Stimulated activated CD8-positive, alpha-beta memory T cell treated with anti-CD3 and anti-CD28 coated beads, Interleukin-12 subunit alpha, Interleukin-12 subunit beta, amount 100 ng/mL, for 24 hours (primary cell): Measurements from ENCODE around the gene NMU.
"Not testable (repeated sequence)": the region's sequence is repeated elsewhere in the genome, so short reads cannot be mapped to it uniquely, and the experiment has no call there.

Experiments used
- DNase-seq: peaks from one replicate; pipeline ENCODE4 v3.0.0-alpha.2; 2020; ENCODE audit errors: extremely low read depth

NMU gene

DNA sequence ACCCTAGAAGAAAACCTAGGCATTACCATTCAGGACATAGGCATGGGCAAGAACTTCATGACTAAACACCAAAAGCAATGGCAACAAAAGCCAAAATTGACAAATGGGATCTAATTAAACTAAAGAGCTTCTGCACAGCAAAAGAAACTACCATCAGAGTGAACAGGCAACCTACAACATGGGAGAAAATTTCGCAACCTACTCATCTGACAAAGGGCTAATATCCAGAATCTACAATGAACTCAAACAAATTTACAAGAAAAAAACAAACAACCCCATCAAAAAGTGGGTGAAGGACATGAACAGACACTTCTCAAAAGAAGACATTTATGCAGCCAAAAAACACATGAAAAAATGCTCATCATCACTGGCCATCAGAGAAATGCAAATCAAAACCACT lies 12.0 kb downstream of the NMU start:
- not testable (repeated sequence) for DNase-seq

DNA sequence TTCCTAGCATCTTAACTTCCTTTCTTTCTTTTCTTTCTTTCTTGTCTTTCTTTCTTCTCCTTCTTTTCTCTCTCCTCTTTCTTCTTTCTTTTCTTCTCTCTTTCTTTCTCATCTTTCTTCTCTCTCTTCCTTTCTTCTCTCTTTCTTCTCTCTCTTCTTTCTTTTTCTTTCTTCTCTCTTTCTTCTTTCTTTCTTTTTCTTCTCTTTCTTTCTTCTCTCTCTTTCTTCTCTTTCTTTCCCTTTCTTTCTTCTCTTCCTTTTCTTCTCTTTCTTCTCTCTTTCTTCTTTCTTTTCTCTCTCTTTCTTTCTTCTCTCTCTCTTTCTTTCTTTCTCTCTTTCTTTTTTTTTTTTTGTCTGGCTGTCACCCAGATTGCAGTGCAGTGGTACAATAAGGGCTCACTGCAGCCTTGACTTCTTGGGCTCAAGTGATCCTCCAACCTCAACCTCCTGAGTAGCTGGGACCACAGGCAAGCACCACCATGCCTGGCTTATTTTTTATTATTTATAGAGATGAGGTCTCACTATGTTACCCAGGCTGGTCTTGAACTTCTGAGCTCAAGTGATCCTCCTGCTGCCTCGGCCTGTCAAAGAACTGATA lies 17.5 kb downstream of the NMU start:
- no peak for DNase-seq

DNA sequence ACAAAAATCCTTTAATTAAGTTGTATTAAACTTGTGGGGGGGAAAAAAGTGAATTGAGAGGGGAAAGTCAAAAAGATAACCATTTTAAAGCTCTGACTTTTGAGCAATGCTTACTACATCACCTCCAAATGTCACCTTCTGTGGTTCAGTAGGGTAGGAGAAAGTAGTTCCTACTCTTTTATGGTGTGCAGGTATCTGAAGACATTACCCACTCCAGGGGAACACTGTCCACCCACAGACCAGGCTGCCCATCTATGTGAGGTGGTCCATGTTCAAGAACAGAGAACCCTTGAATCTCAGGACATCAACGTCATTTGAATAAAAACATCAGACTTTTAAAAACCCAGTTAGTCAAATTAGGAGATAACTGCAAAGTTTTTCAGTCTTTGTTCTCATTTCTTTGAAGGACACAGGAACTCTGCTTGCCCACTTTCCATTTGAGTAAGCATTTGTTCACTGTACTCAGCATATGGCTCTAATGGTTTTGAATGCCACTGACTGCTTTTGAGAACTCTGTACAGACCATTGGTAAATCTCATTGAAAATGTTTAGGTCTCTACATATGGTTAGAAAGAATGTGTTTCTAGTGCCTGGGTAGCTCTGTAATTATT lies 18.4 kb downstream of the NMU start:
- no peak for DNase-seq

DNA sequence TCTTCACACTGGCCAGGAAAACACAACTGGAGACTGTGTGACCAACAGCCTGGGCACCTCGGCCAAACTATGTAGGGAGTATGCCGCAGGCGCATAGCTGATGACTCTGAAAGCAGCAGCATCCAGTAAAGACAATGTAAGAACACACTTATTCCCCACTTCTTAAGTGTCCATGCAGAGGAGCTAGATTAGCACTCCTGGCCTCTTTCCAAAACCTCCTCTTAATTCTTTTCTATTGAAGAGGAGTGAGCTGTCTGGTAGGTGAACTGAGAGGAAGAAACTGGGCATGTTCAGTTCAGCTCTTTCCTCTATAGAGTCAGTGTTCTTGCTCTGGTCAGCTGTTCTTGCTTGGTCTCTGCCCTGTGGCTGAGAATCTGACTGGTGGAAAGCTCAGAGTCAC lies 21.1 kb downstream of the NMU start:
- no peak for DNase-seq

DNA sequence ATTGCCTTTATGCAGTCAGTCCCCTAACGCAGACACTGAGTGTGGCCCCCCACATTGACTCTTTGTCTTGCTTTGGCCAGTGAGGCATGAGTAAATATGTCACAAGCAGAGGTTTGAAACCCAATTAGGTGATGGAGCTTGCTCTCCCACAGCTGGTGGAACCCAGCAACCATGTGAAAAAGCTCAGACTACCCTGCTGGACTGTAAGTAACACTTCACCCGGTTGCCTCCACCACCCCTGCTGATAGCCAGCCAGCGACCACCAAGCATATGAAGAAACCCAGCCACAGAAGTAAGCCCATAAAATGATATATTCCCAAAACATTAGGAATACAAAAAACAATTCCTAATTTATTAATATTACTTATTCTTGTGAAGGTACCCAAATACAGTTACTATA lies 22.5 kb downstream of the NMU start:
- no peak for DNase-seq

DNA sequence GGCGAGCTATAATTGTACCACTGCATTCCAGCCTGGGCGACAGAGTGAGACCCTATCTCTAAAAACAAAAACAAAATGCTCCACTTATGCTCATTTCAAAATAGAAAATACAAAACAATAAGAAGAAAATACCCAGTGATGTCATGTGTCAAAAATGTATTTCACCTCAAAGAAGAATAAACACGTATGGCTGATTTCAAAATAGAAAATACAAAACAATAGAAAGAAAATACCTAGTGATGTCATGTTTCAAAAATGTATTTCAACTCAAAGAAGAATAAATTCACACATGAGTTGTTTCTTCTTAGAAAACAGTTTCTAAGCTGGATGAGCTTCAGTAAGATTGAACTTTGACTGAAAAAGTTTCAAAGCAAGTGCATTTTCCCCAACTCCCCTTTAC lies 23.8 kb downstream of the NMU start:
- DNase-seq = no peak

DNA sequence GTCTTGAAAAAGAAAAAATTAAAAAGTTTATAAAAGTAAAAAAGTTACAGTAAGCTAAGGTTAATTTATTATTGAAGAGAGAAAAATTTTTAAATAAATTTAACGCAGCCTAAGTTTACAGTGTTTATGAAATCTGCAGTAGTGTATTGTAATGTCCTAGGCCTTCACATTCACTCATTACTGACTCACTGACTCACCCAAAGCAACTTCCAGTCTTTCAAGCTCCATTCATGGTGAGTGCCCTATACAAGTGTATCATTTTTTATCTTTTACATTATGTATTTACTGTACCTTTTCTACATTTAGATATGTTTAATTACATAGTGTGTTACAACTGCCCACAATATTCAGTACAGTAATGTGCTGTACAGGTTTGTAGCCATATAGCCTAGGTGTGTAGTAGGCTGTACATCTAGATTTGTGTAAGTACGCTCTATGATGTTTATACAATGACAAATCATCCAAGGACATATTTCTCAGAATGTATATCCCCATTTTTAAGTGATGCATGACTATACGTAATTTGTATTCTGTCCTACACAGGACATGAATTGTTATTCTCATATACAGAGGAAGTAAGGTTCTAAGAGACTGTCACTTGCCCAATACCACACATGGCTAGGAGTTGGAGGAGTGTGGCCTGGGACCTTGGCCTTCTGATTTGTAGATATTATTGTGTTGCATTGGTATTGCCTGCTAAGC lies 24.6 kb downstream of the NMU start:
- no peak for DNase-seq

DNA sequence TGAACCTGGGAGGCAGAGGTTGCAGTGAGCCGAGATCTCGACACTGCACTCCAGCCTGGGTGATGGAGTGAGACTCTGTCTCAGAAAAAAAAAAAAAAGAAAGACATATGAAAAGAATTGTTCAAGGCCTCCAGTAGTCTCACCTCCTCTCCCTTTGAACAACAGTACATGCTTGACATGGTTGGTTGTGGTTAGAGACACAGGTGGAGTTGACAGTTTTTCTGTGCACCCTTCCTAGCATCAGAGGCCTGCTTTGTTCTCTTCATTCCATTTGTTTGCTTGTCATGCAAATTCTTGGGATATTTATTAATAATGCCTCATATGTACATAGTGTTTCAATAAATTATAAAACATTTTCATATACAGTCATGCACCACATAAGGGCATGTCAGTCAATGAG lies 25.7 kb downstream of the NMU start:
- DNase-seq = no peak

DNA sequence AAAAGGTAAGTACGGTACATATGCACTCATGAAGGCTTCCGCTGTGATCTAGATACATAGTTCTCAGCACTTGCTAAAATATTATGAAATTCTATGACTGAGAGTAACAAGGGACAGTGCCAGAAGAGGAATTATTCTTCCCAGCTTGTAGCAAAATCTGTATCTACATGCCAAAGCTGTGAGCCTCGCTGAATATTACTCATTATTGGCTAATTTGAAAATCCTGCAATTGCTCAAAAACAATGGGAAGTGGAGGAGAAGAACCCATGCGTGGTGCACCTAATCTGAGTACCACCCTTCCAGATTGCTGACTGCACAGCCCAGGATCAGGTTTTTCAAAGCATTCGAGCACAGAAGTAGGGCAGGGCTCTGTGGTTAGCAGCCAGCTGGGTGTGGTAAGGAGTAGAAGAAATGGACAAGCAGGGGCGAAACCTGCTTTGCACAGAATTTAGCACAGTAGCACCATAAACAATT lies 26.7 kb downstream of the NMU start:
- no peak for DNase-seq

DNA sequence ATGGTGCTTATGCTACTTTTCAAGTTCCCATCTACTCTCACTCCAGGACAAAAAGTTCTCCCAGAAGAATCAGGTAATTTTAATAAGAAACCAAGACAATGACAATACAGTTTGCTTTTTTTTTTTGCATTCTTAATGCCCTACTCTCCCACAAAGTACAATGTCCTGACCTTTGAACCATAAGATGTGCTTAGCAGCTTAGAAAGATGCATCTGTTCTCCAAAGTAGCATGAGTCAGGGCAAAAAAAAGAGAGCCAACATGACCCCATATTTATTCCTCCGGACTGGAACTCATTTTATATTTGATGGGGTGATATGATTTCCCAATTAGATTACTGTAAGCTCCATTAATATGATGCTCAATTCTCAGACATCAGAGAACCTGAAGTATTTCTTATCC lies 27.5 kb downstream of the NMU start:
- no peak for DNase-seq

DNA sequence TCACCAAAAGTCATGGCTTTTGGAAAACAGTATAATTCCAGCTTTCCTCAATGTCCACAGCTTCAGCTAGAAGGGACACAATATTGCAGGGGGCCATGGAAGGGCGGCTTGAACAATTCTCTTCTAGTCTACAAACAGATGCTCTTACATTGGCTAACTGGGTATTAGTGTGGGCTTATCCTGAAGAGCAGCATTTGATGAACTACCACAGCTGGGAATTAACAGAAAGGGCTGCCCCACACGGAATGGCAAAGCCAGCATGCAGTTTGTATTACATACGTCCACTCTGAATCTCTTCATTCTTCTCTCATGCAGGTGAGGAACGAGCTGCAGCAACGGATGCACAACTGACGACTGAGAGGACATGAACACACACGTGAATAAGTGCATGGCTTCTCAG lies 31.1 kb downstream of the NMU start:
- DNase-seq = no peak

DNA sequence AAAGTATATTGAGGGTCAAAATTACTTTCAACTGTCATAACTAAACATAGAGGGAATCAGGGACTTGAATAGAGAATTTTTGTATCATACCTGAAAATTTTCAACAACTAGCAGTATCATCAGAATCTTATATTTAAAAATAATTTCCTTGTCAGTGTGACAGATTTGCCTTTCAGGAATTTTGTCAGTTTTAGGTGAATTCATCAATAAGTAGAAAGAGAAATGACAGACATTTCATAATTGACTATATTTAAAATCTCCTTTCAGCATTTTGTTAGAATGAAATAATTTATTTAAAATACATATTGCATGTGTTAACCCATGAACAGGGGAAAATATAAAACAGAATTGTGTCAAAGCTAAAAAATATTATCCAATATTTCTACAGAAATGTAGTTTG lies 35.5 kb downstream of the NMU start:
- DNase-seq = no peak

DNA sequence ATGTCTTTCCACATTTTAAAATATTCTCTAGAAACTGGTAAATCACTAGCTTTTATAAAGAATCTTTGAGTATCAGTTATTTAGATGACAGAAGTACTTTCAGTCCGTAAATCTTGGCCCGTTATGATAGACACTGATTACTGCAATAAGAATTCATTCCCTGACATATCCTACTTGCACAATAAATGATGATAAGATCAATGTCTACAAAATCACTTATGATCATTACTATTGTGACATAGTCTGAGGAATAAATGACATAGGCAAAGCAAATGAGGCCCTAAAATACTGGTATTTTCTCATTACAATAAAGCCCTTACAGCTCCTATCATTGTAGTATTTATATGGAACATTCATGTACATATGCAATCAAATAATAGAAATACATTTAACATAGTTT lies 37.5 kb downstream of the NMU start:
- no peak for DNase-seq

DNA sequence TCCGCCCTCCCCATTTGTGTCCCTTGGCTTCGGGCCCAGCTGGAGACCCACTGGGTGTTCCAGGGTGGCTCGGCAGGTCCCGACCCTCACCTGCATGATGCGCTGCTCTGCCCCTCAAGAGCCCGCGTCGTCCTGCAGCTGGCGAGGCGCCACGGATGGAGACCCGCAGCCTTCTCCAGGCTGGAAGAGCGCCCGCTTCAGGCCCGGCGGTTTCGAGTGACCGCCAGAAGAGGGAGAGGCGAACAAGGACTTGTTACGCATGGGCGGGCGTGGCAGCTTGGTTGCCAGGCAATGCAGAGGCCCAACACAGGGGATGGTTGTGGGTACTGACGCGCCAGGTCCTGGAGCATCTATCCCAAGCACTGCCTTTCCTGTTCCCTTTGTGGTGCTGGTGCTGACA lies 44.1 kb downstream of the NMU start, which contains the start of gene PDCL2:
TSS of gene PDCL2 (minus strand) at position 232 of the 400 bp plus-strand sequence. CDS start at position 96, 136 bp downstream.
- DNase-seq = no peak

DNA sequence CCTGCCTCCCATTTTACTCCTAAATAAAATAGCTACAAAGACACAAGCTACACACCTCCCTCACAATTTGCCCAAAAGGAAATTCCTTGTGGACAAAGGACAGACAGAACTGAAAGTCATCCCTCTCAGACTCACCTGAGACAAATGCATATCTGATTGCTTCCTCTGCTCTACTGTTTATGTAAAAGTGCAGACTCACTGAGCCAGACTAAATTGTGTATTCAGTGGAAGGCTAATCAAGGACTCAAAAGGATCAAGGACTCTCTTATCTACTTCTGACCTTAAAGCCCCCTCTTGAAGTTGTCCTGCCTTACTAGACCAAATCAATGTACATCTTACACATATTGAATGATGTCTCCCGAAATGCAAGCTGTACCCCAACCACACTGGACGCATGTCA lies 47.9 kb downstream of the NMU start:
- DNase-seq = no peak

DNA sequence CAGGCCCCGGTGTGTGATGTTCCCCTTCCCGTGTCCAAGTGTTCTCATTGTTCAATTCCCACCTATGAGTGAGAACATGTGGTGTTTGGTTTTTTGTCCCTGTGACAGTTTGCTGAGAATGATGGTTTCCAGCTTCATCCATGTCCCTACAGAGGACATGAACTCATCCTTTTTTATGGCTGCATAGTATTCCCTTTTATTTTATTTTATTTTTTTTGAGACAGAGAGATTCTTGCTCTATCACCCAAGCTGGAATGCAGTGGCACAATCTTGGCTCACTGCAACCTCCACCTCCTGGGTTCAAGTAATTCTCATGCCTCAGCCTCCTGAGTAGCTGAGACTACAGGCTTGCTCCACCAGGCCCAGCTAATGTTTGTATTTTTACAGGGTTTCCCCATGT lies 53.3 kb downstream of the NMU start:
- not testable (repeated sequence) for DNase-seq

DNA sequence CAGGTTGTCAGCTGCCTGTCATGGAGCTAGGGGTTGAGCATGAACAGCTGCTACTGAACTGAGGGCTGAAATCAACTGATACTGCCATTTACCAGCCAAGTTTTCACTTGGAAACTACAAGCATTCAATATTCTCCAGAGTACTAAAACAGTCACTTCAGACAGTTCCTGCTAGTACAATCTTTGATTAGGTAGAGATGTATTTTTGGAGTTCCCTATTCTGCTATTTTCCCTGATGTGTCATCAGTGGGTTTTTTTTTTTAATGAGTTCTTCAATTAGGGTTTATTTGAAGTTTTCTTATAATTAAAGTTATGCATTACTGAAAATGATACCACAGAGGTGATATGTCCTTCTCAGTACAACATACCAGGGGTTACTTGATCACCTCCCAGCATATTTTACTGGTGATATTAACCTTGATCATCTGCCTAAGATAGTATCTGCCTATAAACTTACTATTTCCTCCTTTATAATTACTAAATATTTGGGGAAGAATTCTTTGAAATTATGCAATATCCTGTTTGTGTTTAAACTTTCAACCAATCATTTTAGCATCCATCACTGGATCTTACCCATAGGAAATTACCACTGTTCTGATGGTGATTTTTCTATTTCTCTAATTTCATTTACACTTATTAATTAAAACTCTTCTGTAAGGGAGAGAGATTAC lies 57.6 kb downstream of the NMU start:
- no peak for DNase-seq

DNA sequence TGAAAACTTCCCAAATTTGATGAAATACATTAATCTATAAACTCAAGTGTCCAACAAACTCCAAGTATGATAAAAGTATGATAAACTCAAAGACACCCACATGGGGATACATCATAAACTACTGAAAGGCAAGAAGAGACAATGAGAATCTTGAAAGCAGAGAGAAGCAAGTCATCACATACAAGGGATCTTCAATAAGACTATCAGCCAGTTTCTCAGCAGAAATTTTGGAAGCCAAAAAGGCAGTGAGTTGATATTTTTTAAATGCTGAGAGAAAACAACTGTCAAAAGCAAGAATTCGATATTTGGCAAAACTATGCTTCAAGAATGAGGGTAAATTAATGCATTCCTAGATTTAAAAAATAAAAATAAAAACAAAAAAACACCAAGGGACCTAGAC lies 60.6 kb downstream of the NMU start:
- DNase-seq = no peak

DNA sequence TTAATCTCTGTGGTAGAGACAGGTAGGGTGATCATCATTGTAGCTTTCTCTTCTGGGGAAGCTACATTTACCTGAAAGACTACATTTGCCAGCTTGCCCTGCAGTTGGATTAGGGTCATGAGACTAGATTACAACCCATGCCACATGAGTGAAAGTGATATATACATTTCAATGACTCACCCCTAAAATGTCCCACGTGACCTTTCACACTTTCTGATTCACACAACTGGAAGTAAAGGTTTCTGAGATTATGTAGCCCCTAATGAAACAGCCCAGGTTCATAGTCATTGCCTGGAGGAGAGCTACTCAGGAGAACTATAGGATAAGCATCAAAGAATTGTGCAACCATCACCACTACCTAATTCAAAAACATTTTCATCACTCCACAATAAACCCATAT lies 61.8 kb downstream of the NMU start:
- DNase-seq = no peak

DNA sequence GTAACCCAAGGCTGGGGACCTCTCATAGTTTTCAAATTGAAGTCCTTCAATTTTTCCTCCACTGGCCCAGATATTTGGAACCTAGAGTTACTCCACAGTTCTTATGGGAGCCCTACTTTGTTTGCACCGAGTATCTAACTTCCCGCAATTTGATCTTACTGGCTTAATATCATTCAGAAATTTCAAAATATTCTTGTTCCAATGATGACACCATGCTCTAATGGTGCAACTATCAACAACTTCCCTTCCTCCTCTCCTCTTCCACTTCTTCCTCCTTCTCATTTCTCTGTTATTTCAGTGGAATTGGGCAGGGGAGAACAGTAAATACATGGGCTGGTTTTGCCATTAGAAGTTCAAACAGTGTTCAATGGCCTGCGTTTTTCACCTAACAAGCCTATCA lies 64.3 kb downstream of the NMU start:
- no peak for DNase-seq

DNA sequence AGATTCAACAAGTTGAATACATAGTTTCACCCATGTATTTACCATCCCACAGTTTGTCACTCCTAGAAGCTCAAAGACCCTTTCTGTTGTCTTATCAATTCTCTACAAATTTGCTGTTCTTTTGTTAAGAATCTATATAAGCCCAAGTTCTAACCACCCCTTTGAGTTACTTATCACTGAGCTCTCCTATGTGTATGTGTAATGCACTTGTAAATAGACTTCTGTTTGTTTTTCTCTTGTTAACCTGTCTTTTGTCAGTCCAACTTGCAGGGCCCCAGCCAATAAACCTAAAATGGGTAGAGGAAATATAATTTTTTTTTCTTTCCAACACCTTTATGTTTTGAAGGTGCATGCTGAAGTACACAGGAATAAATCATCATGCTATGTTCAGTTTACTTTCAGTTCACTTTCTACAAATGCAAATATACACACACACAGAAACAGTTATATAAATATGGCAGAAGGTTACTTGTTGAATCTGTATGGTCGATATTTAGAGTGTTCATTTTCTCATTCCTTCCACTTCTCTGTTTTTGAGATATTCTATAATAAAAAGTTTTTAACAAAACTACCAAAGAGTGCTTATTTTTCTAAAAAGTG lies 67.1 kb downstream of the NMU start:
- DNase-seq = no peak

DNA sequence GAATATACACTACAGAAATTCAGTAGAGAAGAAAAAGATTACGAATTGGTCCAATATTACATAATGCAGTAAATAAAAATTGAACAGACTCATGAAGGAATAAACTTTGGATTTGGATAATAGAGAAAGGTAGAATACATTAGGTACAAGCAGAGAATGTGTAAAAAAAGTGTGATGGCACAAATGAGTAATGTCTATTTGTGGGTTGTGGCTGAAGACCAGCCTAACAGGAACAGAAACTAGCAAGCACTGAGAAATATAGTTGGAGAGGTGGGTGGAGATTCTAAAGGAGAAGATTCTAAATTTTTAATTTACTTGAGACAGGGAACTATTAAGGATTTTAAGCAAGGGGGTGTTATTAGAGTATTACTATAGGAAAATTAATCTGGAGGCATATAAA lies 74.2 kb downstream of the NMU start:
- DNase-seq = no peak
